Prostate gland (tissue), 2 donors: ENCODE measurements around the gene NDEL1. TPM values are rescaled to one million over a fixed set of nuclear protein-coding genes. Genes with fewer than 3 reads are reported as not detected.

Experiments
- DNase-seq: peaks from one replicate; pipeline ENCODE4 v3.0.0-alpha.2; 2019; ENCODE audit warnings: low spot score
- H3K27ac ChIP-seq, 2 donors: fragments of 200-600 bp; sonication (generic); 2 replicates each; pipeline ENCODE4 v1.5.1; 2017 to 2019
- H3K27me3 ChIP-seq: fragments of 200-600 bp; sonication (generic); replicated peaks from 2 replicates; pipeline ENCODE4 v1.5.1; 2019; ENCODE audit not compliant: insufficient read depth
- H3K36me3 ChIP-seq, 2 donors: fragments of 200-600 bp; sonication (generic); 1 replicate in 1 of 2; 2 replicates in 1 of 2; pipeline versions ENCODE4 v1.5.1 to v1.8.1; 2017 to 2019
- H3K4me1 ChIP-seq: fragments of 200-600 bp; sonication (generic); replicated peaks from 2 replicates; pipeline ENCODE4 v1.5.1; 2019
- H3K4me3 ChIP-seq, 2 donors: fragments of 200-600 bp; sonication (generic); 2 replicates each; pipeline ENCODE4 v1.5.1; 2017 to 2019
- H3K9me3 ChIP-seq: fragments of 200-600 bp; sonication (generic); 2 replicates; pipeline ENCODE4 v1.5.1; 2017
- CTCF ChIP-seq, 4 experiments: fragments of 200-600 bp in 2 of 4; fragments of 450-650 bp in 2 of 4; sonication (generic) in 2 of 4; IDR thresholded peaks; 1 replicate in 3 of 4; 2 replicates in 1 of 4; pipeline ENCODE4 v1.5.1; 2016 to 2019; ENCODE audit warnings: antibody characterized with exemption in 4 of 4, mild to moderate bottlenecking in 2 of 4, moderate library complexity in 2 of 4
- POLR2A ChIP-seq: fragments of 450-650 bp; IDR thresholded peaks from one replicate; pipeline ENCODE4 v1.6.1; 2016; ENCODE audit warnings: antibody characterized with exemption, mild to moderate bottlenecking
- POLR2AphosphoS5 ChIP-seq: sonication (generic); formaldehyde crosslinking; IDR thresholded peaks from one replicate; pipeline ENCODE4 v1.6.1; 2017; ENCODE audit warnings: antibody characterized with exemption
- WGBS: methylation state at CpG from one replicate; pipeline ENCODE4 v1.1.5; 2018; 5-methylcytosine and 5-hydroxymethylcytosine counted together
- intact Hi-C: fragments of 100-400 bp; cut with DNase I; formaldehyde crosslinking; loops from one replicate; pipeline ENCODE4 v1.14.2; 2022
- total RNA-seq, 2 donors: library from RNA; depleted of rRNA; stranded (reverse); fragments of >200 nt; gene quantifications; one replicate each; pipeline ENCODE4 v1.1.0, GENCODE V29; 2016

Gene NDEL1
- total RNA-seq, 2 donors from 2014 or later, result 32.5 to 62.2 TPM

- TF ChIP-seq POLR2AphosphoS5 (no peak), POLR2A (no peak), CTCF (IDR thresholded peaks at IDR 0.05) (no peak)
Measured at GRCh38 chr17:8480011-8480976, 44.6 kb downstream of the NDEL1 start.

GRCh38 chr17:8481089-8481488, 45.4 kb downstream of the NDEL1 start:
- TF ChIP-seq POLR2AphosphoS5, result no peak
- no peak for TF ChIP-seq POLR2A
- TF ChIP-seq CTCF (IDR thresholded peaks at IDR 0.05), result no peak
- intact Hi-C loops, result no loop called here

More at GRCh38 chr17:8480011-8480976, 44.6 kb downstream of the NDEL1 start:
- Histone ChIP-seq H3K36me3 (peaks cover 5 to 8% of the 10 kb centered on the region in 2 donors), H3K4me3 (no peak overlapping the region), H3K9me3 (no peaks in the 10 kb centered on the region), H3K4me1 (no peaks in the 10 kb centered on the region), H3K27ac (no peak overlapping the region), H3K27me3 (no peaks in the 10 kb centered on the region)
- intact Hi-C loops, result no loop called here
- WGBS, result 90% methylated on average over 33 of the region's 33 CpGs
- DNase-seq, result no peak

GRCh38 chr17:8481703-8482102, 46.0 kb downstream of the NDEL1 start:
- no peaks in the 10 kb centered on the region for H3K9me3 ChIP-seq
- H3K4me3 ChIP-seq, result no peak overlapping the region
- WGBS, result 77% methylated on average over 5 of the region's 5 CpGs
- H3K36me3 ChIP-seq, result peaks cover 4 to 5% of the 10 kb centered on the region in 2 donors
- intact Hi-C loops, result no loop called here
- no peak for DNase-seq
- no peaks in the 10 kb centered on the region for H3K4me1 ChIP-seq
- H3K27ac ChIP-seq, result no peak overlapping the region
- H3K27me3 ChIP-seq, result no peaks in the 10 kb centered on the region
- TF ChIP-seq POLR2A (no peak), POLR2AphosphoS5 (no peak), CTCF (IDR thresholded peaks at IDR 0.05) (no peak)

More at GRCh38 chr17:8481089-8481488, 45.4 kb downstream of the NDEL1 start:
- no peaks in the 10 kb centered on the region for H3K27me3 ChIP-seq
- 93% methylated on average over 18 of the region's 22 CpGs for WGBS
- no peak overlapping the region for H3K27ac ChIP-seq
- no peak overlapping the region for H3K4me3 ChIP-seq
- DNase-seq, result no peak
- H3K4me1 ChIP-seq, result no peaks in the 10 kb centered on the region
- H3K9me3 ChIP-seq, result no peaks in the 10 kb centered on the region
- H3K36me3 ChIP-seq, result peaks cover 4 to 5% of the 10 kb centered on the region in 2 donors

- no peak for DNase-seq
- no peak overlapping the region for H3K4me3 ChIP-seq
- H3K9me3 ChIP-seq, result no peaks in the 10 kb centered on the region
- 92% methylated on average over 5 of the region's 5 CpGs for WGBS
- H3K36me3 ChIP-seq, result peaks cover 4 to 5% of the 10 kb centered on the region in 2 donors
- H3K27me3 ChIP-seq, result no peaks in the 10 kb centered on the region
- H3K4me1 ChIP-seq, result no peaks in the 10 kb centered on the region
- TF ChIP-seq POLR2AphosphoS5, result no peak
- TF ChIP-seq POLR2A, result no peak
- TF ChIP-seq CTCF (IDR thresholded peaks at IDR 0.05), result no peak
- H3K27ac ChIP-seq, result no peak overlapping the region
- intact Hi-C loops, result no loop called here
Measured at GRCh38 chr17:8482546-8482945, 46.9 kb downstream of the NDEL1 start.
